ENCODE results near the gene IVD.

IVD gene

GRCh38 chr15:40459391-40460015 is 53.9 kb downstream of the IVD start:
- DNase-seq (ENCODE audit: low spot score), result no peak

GRCh38 chr15:40460404-40460803 is 54.8 kb downstream of the IVD start:
- no peak for DNase-seq (ENCODE audit: low spot score)

GRCh38 chr15:40461958-40462357 is 56.4 kb downstream of the IVD start:
- DNase-seq (ENCODE audit: low spot score), result no peak

GRCh38 chr15:40463279-40463678 is 57.7 kb downstream of the IVD start:
- no peak for DNase-seq (ENCODE audit: low spot score)

- DNase-seq (ENCODE audit: low spot score), result no peak
These were observed 58.4 kb downstream of the IVD start for GRCh38 chr15:40463886-40464545.

- no peak for DNase-seq (ENCODE audit: low spot score)
These were observed 59.1 kb downstream of the IVD start for GRCh38 chr15:40464595-40465185.

- no peak for DNase-seq (ENCODE audit: low spot score)
These were observed 60.3 kb downstream of the IVD start for GRCh38 chr15:40465939-40466338.

GRCh38 chr15:40466426-40467260 is 61.0 kb downstream of the IVD start:
- DNase-seq (ENCODE audit: low spot score), result no peak

- no peak for DNase-seq (ENCODE audit: low spot score)
These were observed 61.6 kb downstream of the IVD start for GRCh38 chr15:40467261-40467615.

GRCh38 chr15:40468898-40469331 is 63.3 kb downstream of the IVD start:
- DNase-seq (ENCODE audit: low spot score), result no peak

GRCh38 chr15:40469776-40470390 is 64.3 kb downstream of the IVD start:
- no peak for DNase-seq (ENCODE audit: low spot score)

- peak; percentile 51 for DNase-seq (ENCODE audit: low spot score)
These were observed 65.0 kb downstream of the IVD start, which contains the start of gene CHST14 for GRCh38 chr15:40470423-40471104. Gene CHST14, plus strand, starts transcription at chr15:40470984. Its CDS starts 230 bp downstream, at chr15:40471214.

All from CD4-positive, alpha-beta T cell treated with Interleukin-6 at 100 ng/mL for 8 hours (primary cell).